Psoas muscle (tissue), 8 donors: ENCODE results near the gene ZNF26. TPM values are rescaled to one million over a fixed set of nuclear protein-coding genes. Genes with fewer than 3 reads are reported as not detected.
A peak's percentile ranks its signal among the peaks of the same experiment; 100 is the strongest.

Experiments
- ATAC-seq, 4 donors: fragments of 200-7000 bp; cut with Tn5 transposase; one replicate each; pipeline ENCODE4 v1.9.1; 2020; ENCODE audit warnings: moderate library complexity in 3 of 4, mild to moderate bottlenecking in 2 of 4
- DNase-seq, 2 donors: peaks; one replicate each; pipeline ENCODE4 v3.0.0-alpha.2; 2020
- H3K27ac ChIP-seq: fragments of 200-600 bp; one replicate; pipeline ENCODE4 v1.8.0; 2022
- H3K27me3 ChIP-seq, 3 donors: fragments of 200-600 bp in 1 of 3; one replicate each; pipeline versions ENCODE4 v1.6.1 to v1.8.0; 2013 to 2022; ENCODE audit warnings: low read length in 2 of 3, mild to moderate bottlenecking in 2 of 3, moderate library complexity in 1 of 3; ENCODE audit not compliant: insufficient read depth in 3 of 3
- H3K36me3 ChIP-seq, 2 donors: fragments of 200-600 bp in 1 of 2; one replicate each; pipeline versions ENCODE4 v1.6.1 to v1.8.0; 2013 to 2022; ENCODE audit warnings: low read depth in 1 of 2, mild to moderate bottlenecking in 1 of 2, moderate library complexity in 1 of 2; ENCODE audit not compliant: insufficient read depth in 1 of 2
- H3K4me1 ChIP-seq: fragments of 200-600 bp; one replicate; pipeline ENCODE4 v1.8.0; 2022
- H3K4me3 ChIP-seq: fragments of 200-600 bp; one replicate; pipeline ENCODE4 v1.8.0; 2022; ENCODE audit warnings: mild to moderate bottlenecking
- H3K9me3 ChIP-seq: fragments of 200-600 bp; one replicate; pipeline ENCODE4 v1.8.0; 2022
- CTCF ChIP-seq: fragments of 200-600 bp; IDR thresholded peaks from one replicate; pipeline ENCODE4 v1.8.0; 2022; ENCODE audit warnings: antibody characterized with exemption
- WGBS, 3 donors: extraction: QIAGEN DNeasy Blood & Tissue Kit; methylation state at CpG; one replicate each; pipeline versions ENCODE4 v1.1.6 to v1.1.7; 2013; 5-methylcytosine and 5-hydroxymethylcytosine counted together
- intact Hi-C, 2 donors: fragments of 100-400 bp; cut with DNase I; formaldehyde crosslinking; loops; one replicate each; pipeline versions ENCODE4 v1.11.0 to v1.14.2; 2022
- polyA plus RNA-seq, 3 donors: library from polyadenylated mRNA; stranded (reverse); fragments of 200-250 nt; gene quantifications; one replicate each; pipeline ENCODE4 v1.2.3, GENCODE V29; 2013
- total RNA-seq, 4 donors: library from RNA; stranded (reverse); fragmentation: NEBNext Ultra II Directional in 2 of 4; extraction: Animal tissue kit (Norgen Biotek cat#: 25700) in 2 of 4; gene quantifications; one replicate each; pipeline versions ENCODE4 v1.2.1 to v1.2.4, GENCODE V29; 2021 to 2023
- donor health status: healthy with polysubstance abuse.
- donor health status: DM: no; HTN: no; CAD: no; lungs with moderate emphysema.
- donor health status: Bipolar disorder and iron deficiency.
- donor health status: healthy.
- donor health status: DM: yes; HTN: yes; CAD: no.
- donor health status: DM: no; HTN: no; CAD: no.
- donor health status: DM: no; HTN: no; CAD: no.
- donor health status: DM: yes; HTN: yes; CAD: no.

The ZNF26 gene
- total and polyA plus RNA-seq, 7 donors: 1.4 to 4.0 (median 3.1) TPM

- ATAC-seq (no peak), DNase-seq (no peak)
- intact Hi-C loops: no loop called here
- 96 to 98% (median 97%) methylated on average over 18 of the region's 18 CpGs for WGBS, 3 donors
- peaks cover 3% of the 10 kb centered on the region for H3K4me1 ChIP-seq
- no peak overlapping the region for H3K27ac ChIP-seq
- no peaks in the 10 kb centered on the region for H3K27me3 ChIP-seq
- peaks cover 47% of the 10 kb centered on the region for H3K9me3 ChIP-seq
- no peaks in the 10 kb centered on the region for H3K36me3 ChIP-seq
- no peak overlapping the region for H3K4me3 ChIP-seq
- TF ChIP-seq CTCF: no peak
Measured at GRCh38 chr12:132952371-132953162, 33.6 kb upstream of the ZNF26 start.

GRCh38 chr12:132953163-132953425 lies 33.1 kb upstream of the ZNF26 start:
- no peak for DNase-seq
- intact Hi-C loops: no loop called here
- H3K9me3 ChIP-seq: peaks cover 43% of the 10 kb centered on the region

GRCh38 chr12:132953771-132954170 lies 32.4 kb upstream of the ZNF26 start:
- intact Hi-C loops: no loop called here

More at GRCh38 chr12:132953163-132953425, 33.1 kb upstream of the ZNF26 start:
- 96 to 100% (median 97%) methylated on average over 2 of the region's 2 CpGs for WGBS, 3 donors
- Histone ChIP-seq H3K4me3 (no peak overlapping the region), H3K36me3 (no peaks in the 10 kb centered on the region), H3K27ac (no peak overlapping the region), H3K27me3 (no peaks in the 10 kb centered on the region), H3K4me1 (peaks cover 3% of the 10 kb centered on the region)
- TF ChIP-seq CTCF: no peak
- ATAC-seq: no peak

GRCh38 chr12:132954471-132955048 lies 31.6 kb upstream of the ZNF26 start:
- TF ChIP-seq CTCF: no peak
- no peak for DNase-seq
- 82 to 85% (median 85%) methylated on average over 13 to 14 of the region's 14 CpGs for WGBS, 3 donors
- ATAC-seq: no peak
- Histone ChIP-seq H3K4me3 (peak overlapping the region; percentile 81), H3K27me3 (no peaks in the 10 kb centered on the region), H3K4me1 (peaks cover 3% of the 10 kb centered on the region), H3K9me3 (peaks cover 30% of the 10 kb centered on the region), H3K36me3 (no peaks in the 10 kb centered on the region), H3K27ac (peak overlapping the region; percentile 88)
- intact Hi-C loops: loop anchor here (5.0 kb wide), 2 partner anchors 83 to 178 kb away; partner anchors contain the start of genes ZNF10 (in 1 of the 2), ZNF84 (in 1 of the 2) and ZNF891 (in 1 of the 2)

More at GRCh38 chr12:132953771-132954170, 32.4 kb upstream of the ZNF26 start:
- 97 to 99% (median 97%) methylated on average over 7 of the region's 7 CpGs for WGBS, 3 donors
- H3K4me1 ChIP-seq: peaks cover 3% of the 10 kb centered on the region
- no peak for ATAC-seq
- DNase-seq: no peak
- H3K27ac ChIP-seq: no peak overlapping the region
- H3K27me3 ChIP-seq: no peaks in the 10 kb centered on the region
- no peak overlapping the region for H3K4me3 ChIP-seq
- H3K36me3 ChIP-seq: no peaks in the 10 kb centered on the region
- H3K9me3 ChIP-seq: peaks cover 36% of the 10 kb centered on the region
- no peak for TF ChIP-seq CTCF
